WTC11 (cell line): ENCODE data around the gene UBL4B.

ENCODE experiments used
- CREB1 ChIP-seq: sonication (generic); formaldehyde crosslinking; IDR thresholded peaks from 2 replicates; pipeline ENCODE4 v1.8.0; 2023; ENCODE audit warnings: mild to moderate bottlenecking, missing genetic modification reagents
- CTCF ChIP-seq: fragments of 200-600 bp; IDR thresholded peaks from 2 replicates; pipeline ENCODE4 v1.8.0; 2022; ENCODE audit warnings: antibody characterized with exemption
- E2F1 ChIP-seq: sonication (generic); formaldehyde crosslinking; IDR thresholded peaks from 2 replicates; pipeline ENCODE4 v1.8.0; 2022; ENCODE audit warnings: mild to moderate bottlenecking, missing genetic modification reagents
- NR2C2 ChIP-seq: sonication (generic); formaldehyde crosslinking; IDR thresholded peaks from 2 replicates; pipeline ENCODE4 v1.8.0; 2022; ENCODE audit warnings: mild to moderate bottlenecking, missing genetic modification reagents
- STAT6 ChIP-seq: sonication (generic); formaldehyde crosslinking; conservative IDR thresholded peaks from 2 replicates; pipeline ENCODE4 v1.8.1; 2023; ENCODE audit warnings: mild to moderate bottlenecking, low read depth, missing genetic modification reagents, moderate library complexity
- USF2 ChIP-seq: sonication (generic); formaldehyde crosslinking; IDR thresholded peaks from 2 replicates; pipeline ENCODE4 v1.8.1; 2023; ENCODE audit warnings: mild to moderate bottlenecking, missing genetic modification reagents, moderate library complexity
- ZBTB21 ChIP-seq: sonication (generic); formaldehyde crosslinking; IDR thresholded peaks from 2 replicates; pipeline ENCODE4 v1.8.1; 2023; ENCODE audit warnings: mild to moderate bottlenecking, missing genetic modification reagents, borderline replicate concordance
- ZNF219 ChIP-seq: sonication (generic); formaldehyde crosslinking; IDR thresholded peaks from 2 replicates; pipeline ENCODE4 v1.8.0; 2023; ENCODE audit warnings: missing genetic modification reagents, mild to moderate bottlenecking, borderline replicate concordance

DNA sequence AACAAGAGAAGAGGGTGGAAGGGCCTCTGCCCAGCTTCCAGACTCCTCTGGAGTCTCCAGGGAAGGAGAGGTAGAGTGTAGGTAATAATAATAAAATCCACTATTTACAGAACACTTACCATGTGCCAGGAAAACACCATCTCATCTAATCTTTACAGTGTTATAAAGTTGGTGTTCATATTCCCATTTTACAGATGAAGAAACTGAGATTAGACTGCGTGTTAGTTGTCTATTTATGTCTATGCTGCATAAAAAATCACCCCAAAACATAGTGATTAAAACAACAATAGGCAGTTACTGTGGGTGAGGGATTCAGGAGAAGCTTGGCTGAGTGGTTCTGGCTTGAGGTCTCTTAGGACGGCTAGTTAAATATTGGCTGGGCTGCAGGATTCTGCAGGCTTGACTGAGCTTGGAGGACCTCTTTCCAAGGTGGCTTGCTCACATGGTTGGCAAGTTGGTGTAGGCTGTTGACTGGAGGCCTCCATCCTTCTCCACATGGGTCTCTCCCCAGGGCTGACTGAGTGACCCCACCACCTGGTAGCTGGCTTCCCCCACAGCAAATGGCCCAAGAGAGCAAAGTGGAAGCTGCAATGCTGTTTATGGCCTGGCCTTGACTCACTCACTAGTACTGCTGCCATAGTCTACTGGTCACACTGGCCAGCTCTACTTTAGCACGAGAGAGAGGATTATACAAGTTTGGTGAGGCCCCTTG lies 35.3 kb upstream of the UBL4B start:
- TF ChIP-seq ZBTB21 (CRISPR knock-in tag) (no peak), CTCF (no peak), E2F1 (CRISPR knock-in tag) (no peak), ZNF219 (no peak), NR2C2 (no peak), CREB1 (CRISPR knock-in tag) (no peak), STAT6 (CRISPR knock-in tag) (no peak), USF2 (CRISPR knock-in tag) (no peak)
